ENCODE measurements around the gene MCHR1. TPM values are rescaled to one million over a fixed set of nuclear protein-coding genes. Genes with fewer than 3 reads are reported as not detected.
A peak's percentile ranks its signal among the peaks of the same experiment; 100 is the strongest.

MCHR1 gene
- polyA plus RNA-seq, 1 donor (not counting 4 experiments of a cell fraction or from before 2014, with no cell fraction given): 0.12 TPM

DNA sequence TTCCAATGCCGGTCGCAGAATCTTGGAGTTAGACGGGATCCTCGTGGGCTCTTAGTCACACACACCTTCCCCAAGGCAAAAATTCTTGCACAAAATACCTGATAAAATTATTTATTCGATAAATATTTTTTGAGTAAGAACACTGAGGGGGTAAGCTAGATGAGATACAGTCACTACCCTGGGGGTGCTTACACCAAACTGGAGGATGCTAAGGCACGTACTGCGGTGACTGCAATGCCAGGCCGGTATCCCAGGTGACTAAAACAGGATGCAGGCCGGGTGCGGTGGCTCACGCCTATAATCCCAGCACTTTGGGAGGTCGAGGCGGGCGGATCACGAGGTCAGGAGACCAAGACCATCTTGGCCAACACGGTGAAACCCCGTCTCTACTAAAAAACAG lies 41.0 kb upstream of the MCHR1 start:
- no peak overlapping the region for H2AFZ ChIP-seq (ENCODE audit: control insufficient read depth, low read length)
- H3K4me3 ChIP-seq (ENCODE audit: control insufficient read depth in 2 of 3, extremely low read depth in 1 of 3, insufficient read depth in 2 of 3, low read depth in 1 of 3, low read length in 3 of 3): peak overlapping the region in 2 of 3 experiments; percentile 72 to 95
- H3K27me3 ChIP-seq (ENCODE audit: control insufficient read depth, extremely low read depth, insufficient read depth, low read length): no peaks in the 10 kb centered on the region
- H3K9me3 ChIP-seq (ENCODE audit: control insufficient read depth, low read depth, low read length): no peaks in the 10 kb centered on the region
- H3K27ac ChIP-seq (ENCODE audit: control insufficient read depth, insufficient read depth, low read length): peak overlapping the region; percentile 88
- no peak for TF ChIP-seq EZH2 (IDR thresholded peaks at IDR 0.05; ENCODE audit: low read length)
- TF ChIP-seq, protein P1, sequence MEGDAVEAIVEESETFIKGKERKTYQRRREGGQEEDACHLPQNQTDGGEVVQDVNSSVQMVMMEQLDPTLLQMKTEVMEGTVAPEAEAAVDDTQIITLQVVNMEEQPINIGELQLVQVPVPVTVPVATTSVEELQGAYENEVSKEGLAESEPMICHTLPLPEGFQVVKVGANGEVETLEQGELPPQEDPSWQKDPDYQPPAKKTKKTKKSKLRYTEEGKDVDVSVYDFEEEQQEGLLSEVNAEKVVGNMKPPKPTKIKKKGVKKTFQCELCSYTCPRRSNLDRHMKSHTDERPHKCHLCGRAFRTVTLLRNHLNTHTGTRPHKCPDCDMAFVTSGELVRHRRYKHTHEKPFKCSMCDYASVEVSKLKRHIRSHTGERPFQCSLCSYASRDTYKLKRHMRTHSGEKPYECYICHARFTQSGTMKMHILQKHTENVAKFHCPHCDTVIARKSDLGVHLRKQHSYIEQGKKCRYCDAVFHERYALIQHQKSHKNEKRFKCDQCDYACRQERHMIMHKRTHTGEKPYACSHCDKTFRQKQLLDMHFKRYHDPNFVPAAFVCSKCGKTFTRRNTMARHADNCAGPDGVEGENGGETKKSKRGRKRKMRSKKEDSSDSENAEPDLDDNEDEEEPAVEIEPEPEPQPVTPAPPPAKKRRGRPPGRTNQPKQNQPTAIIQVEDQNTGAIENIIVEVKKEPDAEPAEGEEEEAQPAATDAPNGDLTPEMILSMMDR (optimal IDR thresholded peaks at IDR 0.05 in 1 of 3, IDR thresholded peaks at IDR 0.05 in 1 of 3, conservative IDR thresholded peaks at IDR 0.05 in 1 of 3; ENCODE audit: extremely low read depth in 1 of 3, insufficient read depth in 2 of 3, low read length in 3 of 3): no peak
- FAIRE-seq: peak; percentile 86
- peak overlapping the region; percentile 96 for H3K4me2 ChIP-seq (ENCODE audit: control insufficient read depth, extremely low read depth, insufficient read depth, low read depth, low read length)
- H3K9ac ChIP-seq (ENCODE audit: control insufficient read depth, extremely low read depth, insufficient read depth, low read length): no peak overlapping the region
- no peaks in the 10 kb centered on the region for H3K9me1 ChIP-seq (ENCODE audit: control insufficient read depth, extremely low read depth, insufficient read depth, low read length)
- peaks cover 11% of the 10 kb centered on the region for H4K20me1 ChIP-seq (ENCODE audit: control insufficient read depth, extremely low read depth, insufficient read depth, low read length)
- H3K4me1 ChIP-seq (ENCODE audit: control insufficient read depth, extremely low read depth, insufficient read depth, low read length): peaks cover 20% of the 10 kb centered on the region
- dilution Hi-C loops (cut with MboI; ENCODE audit: extremely low pct_ligation_motif_present, low sequenced_read_pairs): loop anchor here (25.0 kb wide), 1 partner anchor 101 kb away; no protein-coding TSS in a partner anchor
- no peaks in the 10 kb centered on the region for H3K36me3 ChIP-seq (ENCODE audit: control insufficient read depth in 2 of 2, extremely low read depth in 1 of 2, insufficient read depth in 2 of 2, low read length in 2 of 2)
- peak; percentile 93 for DNase-seq (ENCODE audit: low read depth, low spot score)
- H3K79me2 ChIP-seq (ENCODE audit: control insufficient read depth, insufficient read depth, low read length): peaks cover 32% of the 10 kb centered on the region

GRCh38 chr22:40641269-40641668 lies 38.0 kb upstream of the MCHR1 start:
- Histone ChIP-seq H3K27me3 (ENCODE audit: control insufficient read depth, extremely low read depth, insufficient read depth, low read length) (no peaks in the 10 kb centered on the region), H3K27ac (ENCODE audit: control insufficient read depth, insufficient read depth, low read length) (no peak overlapping the region), H2AFZ (ENCODE audit: control insufficient read depth, low read length) (no peak overlapping the region), H3K36me3 (ENCODE audit: control insufficient read depth in 2 of 2, extremely low read depth in 1 of 2, insufficient read depth in 2 of 2, low read length in 2 of 2) (no peaks in the 10 kb centered on the region), H3K4me2 (ENCODE audit: control insufficient read depth, extremely low read depth, insufficient read depth, low read depth, low read length) (no peak overlapping the region), H3K9me1 (ENCODE audit: control insufficient read depth, extremely low read depth, insufficient read depth, low read length) (no peaks in the 10 kb centered on the region), H4K20me1 (ENCODE audit: control insufficient read depth, extremely low read depth, insufficient read depth, low read length) (no peaks in the 10 kb centered on the region), H3K9me3 (ENCODE audit: control insufficient read depth, low read depth, low read length) (no peaks in the 10 kb centered on the region), H3K4me3 (ENCODE audit: control insufficient read depth in 2 of 3, extremely low read depth in 1 of 3, insufficient read depth in 2 of 3, low read depth in 1 of 3, low read length in 3 of 3) (no peak overlapping the region), H3K79me2 (ENCODE audit: control insufficient read depth, insufficient read depth, low read length) (peaks cover 2% of the 10 kb centered on the region), H3K4me1 (ENCODE audit: control insufficient read depth, extremely low read depth, insufficient read depth, low read length) (peaks cover 28% of the 10 kb centered on the region), H3K9ac (ENCODE audit: control insufficient read depth, extremely low read depth, insufficient read depth, low read length) (no peak overlapping the region)
- TF ChIP-seq, protein P1 (optimal IDR thresholded peaks at IDR 0.05 in 1 of 3, IDR thresholded peaks at IDR 0.05 in 1 of 3, conservative IDR thresholded peaks at IDR 0.05 in 1 of 3; ENCODE audit: extremely low read depth in 1 of 3, insufficient read depth in 2 of 3, low read length in 3 of 3): no peak
- TF ChIP-seq EZH2 (IDR thresholded peaks at IDR 0.05; ENCODE audit: low read length): no peak
- no peak for FAIRE-seq
- dilution Hi-C loops (cut with MboI; ENCODE audit: extremely low pct_ligation_motif_present, low sequenced_read_pairs): loop anchor here (25.0 kb wide), 1 partner anchor 104 kb away; no protein-coding TSS in a partner anchor
- DNase-seq (ENCODE audit: low read depth, low spot score): no peak

Measured in keratinocyte (primary cell).